SU-DHL-6 (cell line): ENCODE results near the gene SNX27.
"Not testable (repeated sequence)": the region's sequence is repeated elsewhere in the genome, so short reads cannot be mapped to it uniquely, and the experiment has no call there.

ENCODE experiments used
- H2AFZ ChIP-seq: fragments of 200-600 bp; sonication (generic); 2 replicates; pipeline ENCODE4 v1.6.1; 2014; ENCODE audit warnings: low read depth, mild to moderate bottlenecking, moderate library complexity, mixed read lengths, antibody characterized with exemption, low read length; ENCODE audit not compliant: severe bottlenecking
- H3F3A ChIP-seq: fragments of 200-600 bp; shearing (Covaris generic); 2 replicates; pipeline ENCODE4 v1.6.0; 2016; ENCODE audit warnings: antibody characterized with exemption, mild to moderate bottlenecking; ENCODE audit not compliant: insufficient read depth
- H3K27ac ChIP-seq: fragments of 200-600 bp; sonication (generic); 2 replicates; pipeline ENCODE4 v1.5.1; 2016; ENCODE audit warnings: low read depth, mild to moderate bottlenecking, low read length, moderate library complexity, mixed read lengths
- H3K27me3 ChIP-seq: fragments of 200-600 bp; sonication (generic), shearing (Covaris generic); 2 replicates; pipeline ENCODE4 v1.6.0; 2014; ENCODE audit warnings: mild to moderate bottlenecking, low read length
- H3K36me3 ChIP-seq: fragments of 200-600 bp; sonication (generic); 2 replicates; pipeline ENCODE4 v1.6.1; 2014; ENCODE audit warnings: mild to moderate bottlenecking, low read length, mixed read lengths
- H3K4me2 ChIP-seq: fragments of 300-600, 200-600 bp; shearing (Covaris generic), sonication (generic); 2 replicates; pipeline ENCODE4 v1.6.0; 2014; ENCODE audit warnings: low read length, low read depth, mild to moderate bottlenecking; ENCODE audit not compliant: poor library complexity, severe bottlenecking
- H3K4me3 ChIP-seq: fragments of 200-600 bp; sonication (generic); 2 replicates; pipeline ENCODE4 v1.5.1; 2014; ENCODE audit warnings: antibody characterized with exemption, low read length, mild to moderate bottlenecking, mixed read lengths; ENCODE audit not compliant: insufficient read depth, poor library complexity, severe bottlenecking
- H3K79me2 ChIP-seq: fragments of 200-600 bp; sonication (generic); 2 replicates; pipeline ENCODE4 v1.6.1; 2014; ENCODE audit warnings: mild to moderate bottlenecking, low read length, moderate library complexity; ENCODE audit not compliant: insufficient read depth
- H3K9ac ChIP-seq: fragments of 200-600 bp; sonication (generic); 2 replicates; pipeline ENCODE4 v1.7.0; 2014; ENCODE audit warnings: mild to moderate bottlenecking, low read length
- H3K9me2 ChIP-seq: fragments of 200-600 bp; sonication (generic); replicated peaks from 2 replicates; pipeline ENCODE4 v1.6.1; 2014; ENCODE audit warnings: low read length; ENCODE audit not compliant: insufficient read depth
- H3K9me3 ChIP-seq: fragments of 200-600 bp; sonication (generic); 2 replicates; pipeline ENCODE4 v1.6.1; 2014; ENCODE audit warnings: low read length, mixed read lengths; ENCODE audit not compliant: insufficient read depth
- H4K20me1 ChIP-seq: fragments of 200-600 bp; sonication (generic); 2 replicates; pipeline ENCODE4 v1.6.1; 2014; ENCODE audit warnings: low read depth, mild to moderate bottlenecking, antibody characterized with exemption, low read length, moderate library complexity, mixed read lengths
- CTCF ChIP-seq: fragments of 200-600 bp; sonication (generic); IDR thresholded peaks from one replicate; pipeline ENCODE4 v1.5.1; 2017; ENCODE audit warnings: antibody characterized with exemption, mild to moderate bottlenecking, low read length, moderate library complexity; ENCODE audit not compliant: insufficient read depth, poor library complexity, severe bottlenecking
- EZH2phosphoT487 ChIP-seq: fragments of 200-600 bp; sonication (generic), shearing (Covaris generic); conservative IDR thresholded peaks from 2 replicates; pipeline ENCODE4 v1.6.1; 2018; ENCODE audit warnings: mild to moderate bottlenecking, antibody characterized with exemption, low read length, moderate library complexity, mixed read lengths

Gene SNX27

DNA sequence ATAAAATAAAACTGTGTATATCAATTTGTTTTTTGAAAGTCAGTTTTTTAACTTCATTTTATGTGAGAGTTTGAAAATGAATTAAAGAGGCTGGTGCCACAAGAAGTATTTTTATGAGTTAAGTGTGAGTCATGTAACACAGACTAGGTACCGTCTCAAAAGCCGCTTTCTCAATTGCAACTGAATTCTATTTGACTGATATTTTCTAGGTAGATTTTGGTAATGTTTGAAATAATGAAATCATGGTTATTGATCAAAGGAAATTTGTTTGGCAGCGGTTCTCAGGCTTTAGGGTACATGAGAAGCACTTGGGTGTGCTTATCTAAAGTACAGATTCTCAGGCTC is 4.6 kb downstream of the SNX27 start:
- Histone ChIP-seq H3F3A (no peaks in the 10 kb centered on the region; the same call in 1 of the 2 replicates), H3K9ac (no peak overlapping the region), H2AFZ (no peak overlapping the region), H3K9me2 (no peaks in the 10 kb centered on the region), H3K79me2 (peaks cover 43% of the 10 kb centered on the region), H3K27me3 (no peaks in the 10 kb centered on the region), H3K36me3 (no peaks in the 10 kb centered on the region), H4K20me1 (no peaks in the 10 kb centered on the region), H3K9me3 (no peaks in the 10 kb centered on the region), H3K4me2 (no peak overlapping the region), H3K4me3 (no peak overlapping the region), H3K27ac (no peak overlapping the region)
- TF ChIP-seq CTCF, result no peak
- TF ChIP-seq EZH2phosphoT487, result no peak

GRCh38 chr1:151618003-151618402 is 6.2 kb downstream of the SNX27 start:
- Histone ChIP-seq H4K20me1 (no peaks in the 10 kb centered on the region), H3K36me3 (no peaks in the 10 kb centered on the region), H3F3A (no peaks in the 10 kb centered on the region; the same call in 1 of the 2 replicates), H3K4me2 (no peak overlapping the region), H3K27me3 (no peaks in the 10 kb centered on the region), H3K27ac (no peak overlapping the region), H3K9me2 (no peaks in the 10 kb centered on the region), H3K9ac (no peak overlapping the region), H3K9me3 (no peaks in the 10 kb centered on the region), H3K79me2 (peaks cover 37% of the 10 kb centered on the region), H2AFZ (no peak overlapping the region), H3K4me3 (no peak overlapping the region)
- no peak for TF ChIP-seq CTCF
- no peak for TF ChIP-seq EZH2phosphoT487

- Histone ChIP-seq H3K9ac (no peak overlapping the region), H3K4me2 (no peak overlapping the region), H3K9me2 (no peaks in the 10 kb centered on the region), H3K9me3 (no peaks in the 10 kb centered on the region), H3F3A (no peaks in the 10 kb centered on the region; the same call in 1 of the 2 replicates), H3K27me3 (no peaks in the 10 kb centered on the region), H2AFZ (no peak overlapping the region), H3K36me3 (no peaks in the 10 kb centered on the region), H4K20me1 (no peaks in the 10 kb centered on the region), H3K4me3 (no peak overlapping the region), H3K79me2 (peaks cover 36% of the 10 kb centered on the region), H3K27ac (no peak overlapping the region)
- no peak for TF ChIP-seq CTCF
- no peak for TF ChIP-seq EZH2phosphoT487
Observed at GRCh38 chr1:151618470-151618869, 6.6 kb downstream of the SNX27 start.

GRCh38 chr1:151618996-151619395 is 7.1 kb downstream of the SNX27 start:
- peaks cover 36% of the 10 kb centered on the region for H3K79me2 ChIP-seq
- H3K9me2 ChIP-seq, H3K4me2 ChIP-seq, H3K27me3 ChIP-seq, H3K9ac ChIP-seq, H3F3A ChIP-seq, H3K9me3 ChIP-seq, H3K4me3 ChIP-seq, H2AFZ ChIP-seq, H3K36me3 ChIP-seq, H3K27ac ChIP-seq, H4K20me1 ChIP-seq: not testable (repeated sequence)
